Measurements from ENCODE around the gene MGAT5.
A peak's percentile ranks its signal among the peaks of the same experiment; 100 is the strongest.

Gene MGAT5

DNA sequence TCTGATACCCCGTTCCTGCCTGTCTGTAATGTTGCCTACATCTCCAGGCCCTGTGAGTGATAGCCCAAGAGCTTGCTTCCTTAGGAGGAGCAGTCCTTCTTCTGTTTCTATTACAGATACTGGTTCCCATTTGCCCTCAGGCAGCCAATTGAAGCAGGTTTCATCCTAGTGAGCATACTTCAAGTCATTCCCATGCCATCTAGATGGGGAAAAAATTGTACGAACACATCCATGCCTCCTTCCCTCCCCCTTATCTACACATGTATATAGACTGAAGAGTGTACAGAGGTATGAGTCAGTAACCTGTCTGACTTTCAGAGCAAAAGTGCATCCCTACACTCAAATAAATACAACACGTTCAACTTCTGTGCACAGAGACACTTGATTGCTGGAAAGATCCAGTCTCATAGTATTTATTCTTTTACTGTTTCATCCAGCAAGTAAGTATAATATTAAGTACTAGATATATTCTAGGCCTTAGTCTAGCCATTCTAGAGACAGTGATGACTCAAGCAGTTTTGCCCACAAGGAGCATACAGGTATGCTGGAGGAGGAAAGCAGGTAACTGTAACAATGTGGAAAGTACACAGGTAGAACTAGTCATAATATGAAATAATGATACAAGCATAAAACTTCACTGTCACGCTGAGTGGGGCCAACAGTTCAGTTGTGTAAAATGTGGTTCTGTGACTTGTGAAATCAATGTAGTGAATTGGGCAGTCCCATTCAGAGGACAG lies 153.4 kb downstream of the MGAT5 start:
- no peak for DNase-seq

DNA sequence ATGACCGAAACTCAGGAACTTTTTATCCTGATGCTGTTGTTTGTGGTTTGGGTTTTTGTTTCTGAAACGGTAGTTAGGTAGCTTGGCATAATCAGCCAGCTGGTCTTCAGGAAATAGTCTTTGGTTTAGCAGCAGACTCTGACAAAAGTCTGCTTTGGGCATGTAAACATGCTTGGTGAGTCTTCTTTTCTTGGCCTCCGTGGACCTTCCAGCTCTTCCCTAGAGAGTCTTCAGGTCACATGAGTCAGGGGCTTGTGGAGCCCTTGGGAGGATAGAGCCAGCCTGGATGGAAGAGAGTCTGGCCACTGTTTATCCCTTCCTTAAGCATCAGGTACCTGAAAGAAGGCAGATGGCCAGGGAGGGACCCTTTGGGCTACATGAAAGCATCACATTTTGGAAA lies 154.5 kb downstream of the MGAT5 start:
- DNase-seq: no peak

DNA sequence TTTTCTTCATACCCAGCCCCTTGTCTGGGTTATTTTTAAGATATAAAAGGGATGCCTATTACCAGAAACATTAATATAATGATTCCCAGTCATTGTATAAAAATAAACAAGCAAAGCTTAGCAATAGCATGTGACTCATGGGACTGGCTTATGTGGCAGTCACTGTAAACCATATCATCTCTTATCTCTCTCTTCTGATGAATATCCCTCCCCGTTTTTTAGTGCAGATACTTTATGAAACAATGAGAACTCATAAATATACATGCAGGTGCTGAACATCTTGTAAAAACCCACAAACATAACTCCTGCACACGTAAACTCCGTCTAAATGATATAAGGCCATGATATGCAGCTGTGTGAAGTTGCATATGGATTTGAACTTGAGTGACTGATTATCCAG lies 154.9 kb downstream of the MGAT5 start:
- no peak for DNase-seq

DNA sequence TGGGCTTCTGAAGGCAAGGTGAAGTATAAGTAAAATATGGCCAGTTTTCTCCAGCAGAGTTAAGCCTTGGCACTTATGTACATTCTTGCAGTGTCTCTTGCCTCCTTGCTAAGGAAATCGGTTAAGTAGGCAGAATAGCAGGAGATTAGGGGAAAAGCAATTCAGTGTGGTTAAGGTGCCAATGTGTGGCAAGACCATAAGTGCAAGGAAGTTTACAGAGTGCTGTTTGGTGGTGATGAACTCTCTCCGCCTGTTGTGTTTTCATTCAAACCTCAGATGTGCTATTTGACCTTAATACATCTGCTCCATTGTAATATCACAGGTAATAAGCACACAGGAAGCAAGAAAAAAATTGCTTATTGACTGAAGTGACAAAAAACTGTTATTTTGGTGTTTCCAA lies 156.1 kb downstream of the MGAT5 start:
- no peak for DNase-seq

DNA sequence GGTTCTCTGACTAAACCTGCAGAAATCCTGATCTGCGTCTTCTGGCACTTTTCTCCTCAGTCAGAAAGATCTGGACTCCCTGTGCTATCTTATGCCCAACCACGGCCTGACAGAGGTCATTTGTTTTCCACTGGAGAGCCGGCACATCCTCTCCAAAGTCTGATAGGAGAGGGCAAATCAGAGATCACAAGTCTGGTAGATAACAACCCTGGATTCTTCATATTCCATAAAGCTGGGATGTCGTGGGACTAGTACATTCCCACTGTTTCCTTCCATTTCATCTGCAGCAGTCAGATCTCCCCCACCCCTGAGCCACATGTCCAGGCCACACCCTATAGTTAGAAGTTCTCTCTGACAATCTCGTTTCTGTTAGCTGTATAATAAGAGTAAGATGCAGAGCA lies 157.0 kb downstream of the MGAT5 start:
- DNase-seq: no peak

DNA sequence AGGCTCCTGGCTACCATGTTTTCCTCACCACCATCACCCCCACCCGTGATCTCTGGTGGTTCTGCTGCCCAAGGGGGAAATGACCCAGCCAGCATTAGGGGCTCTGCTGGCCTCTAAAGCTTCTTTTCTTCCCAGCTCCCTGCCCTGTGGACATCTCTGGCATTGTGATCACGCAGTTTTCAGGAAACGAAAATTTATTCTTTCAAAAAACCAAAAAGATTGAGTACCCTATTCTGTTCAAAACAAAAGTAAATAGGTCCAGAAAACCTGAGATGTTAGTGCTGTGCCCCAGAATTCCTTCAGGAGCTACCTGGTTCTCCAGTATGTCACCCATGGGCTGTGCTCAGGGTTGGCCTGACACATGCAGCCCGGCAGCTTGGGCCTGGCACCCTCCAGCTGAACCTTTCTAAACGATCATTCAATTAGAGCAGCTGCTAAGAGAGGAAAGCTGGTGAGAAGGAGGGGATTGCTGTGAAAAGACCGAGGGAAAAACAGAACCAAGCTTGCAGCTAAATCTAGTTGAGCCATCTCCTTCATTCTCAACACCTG lies 157.5 kb downstream of the MGAT5 start:
- DNase-seq: no peak

DNA sequence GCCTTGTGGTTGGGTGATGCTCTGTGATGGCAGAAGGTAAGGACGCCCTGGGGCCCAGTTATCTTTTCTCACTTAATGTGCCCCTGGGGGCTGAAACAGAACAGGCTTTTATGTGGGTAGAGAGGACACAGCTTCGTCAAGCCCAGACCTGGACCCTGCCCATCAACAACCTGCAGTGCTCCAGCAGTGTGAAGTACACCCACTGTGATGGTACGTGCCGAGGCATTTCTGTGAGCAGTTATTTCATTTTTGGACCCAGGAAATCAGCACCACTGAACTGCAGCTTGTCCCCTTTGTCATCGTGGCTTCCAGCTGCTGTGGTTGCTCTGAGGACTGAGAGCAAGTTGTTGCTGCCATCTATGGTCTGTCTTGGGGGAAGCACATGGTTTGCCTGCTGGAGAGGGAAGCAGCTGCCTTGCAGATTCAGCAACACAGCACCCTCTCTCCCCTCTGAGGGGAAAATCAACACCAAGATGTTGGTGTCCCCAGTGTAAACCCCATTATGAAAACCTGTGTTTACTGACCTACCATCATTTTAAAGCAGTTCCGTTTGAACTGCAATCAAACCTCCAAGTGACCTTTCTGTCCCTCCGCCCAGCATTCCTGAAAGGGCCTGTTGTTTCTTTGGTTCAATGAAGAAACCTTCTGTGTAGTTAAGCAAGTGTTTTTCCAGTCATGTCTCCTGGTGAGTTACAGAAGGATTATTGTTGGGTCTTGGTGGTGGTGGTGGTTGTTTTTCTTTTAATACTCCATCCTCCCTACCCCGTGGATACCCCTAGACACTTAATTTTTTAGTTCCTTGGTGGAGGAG lies 158.2 kb downstream of the MGAT5 start:
- DNase-seq: peak; percentile 61

DNA sequence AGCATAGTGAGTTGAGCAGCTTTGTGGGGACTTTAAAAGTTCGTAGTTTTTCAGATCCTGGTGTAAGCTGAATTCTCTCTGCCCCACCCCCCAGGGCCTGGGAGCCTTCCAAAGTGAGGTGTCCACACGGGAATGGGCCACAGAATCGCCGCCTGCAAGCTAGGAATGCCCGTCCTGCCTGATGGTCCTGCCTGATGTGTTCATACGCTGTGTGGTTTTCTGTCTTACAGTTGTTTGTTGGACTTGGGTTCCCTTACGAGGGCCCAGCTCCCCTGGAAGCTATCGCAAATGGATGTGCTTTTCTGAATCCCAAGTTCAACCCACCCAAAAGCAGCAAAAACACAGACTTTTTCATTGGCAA lies 158.7 kb downstream of the MGAT5 start:
- DNase-seq: no peak

DNA sequence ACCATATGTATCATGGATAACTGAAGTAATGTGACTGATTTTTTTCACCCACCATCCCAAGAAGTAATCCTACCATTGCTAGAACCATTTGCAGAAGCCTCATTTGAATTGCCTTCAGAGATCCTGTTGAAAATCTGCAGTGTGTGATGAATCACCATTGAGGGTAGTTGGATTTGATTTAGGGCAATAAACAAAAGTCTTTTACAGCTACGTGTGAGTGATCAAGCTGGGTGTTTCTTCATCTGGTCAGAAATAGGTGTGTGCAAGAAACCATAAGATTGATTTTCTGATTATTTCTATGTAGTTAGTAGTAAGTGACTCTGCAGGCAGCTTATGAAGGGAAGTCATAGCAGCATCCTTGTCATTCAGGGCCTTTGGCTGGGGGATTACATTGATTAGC lies 159.6 kb downstream of the MGAT5 start:
- DNase-seq: no peak

DNA sequence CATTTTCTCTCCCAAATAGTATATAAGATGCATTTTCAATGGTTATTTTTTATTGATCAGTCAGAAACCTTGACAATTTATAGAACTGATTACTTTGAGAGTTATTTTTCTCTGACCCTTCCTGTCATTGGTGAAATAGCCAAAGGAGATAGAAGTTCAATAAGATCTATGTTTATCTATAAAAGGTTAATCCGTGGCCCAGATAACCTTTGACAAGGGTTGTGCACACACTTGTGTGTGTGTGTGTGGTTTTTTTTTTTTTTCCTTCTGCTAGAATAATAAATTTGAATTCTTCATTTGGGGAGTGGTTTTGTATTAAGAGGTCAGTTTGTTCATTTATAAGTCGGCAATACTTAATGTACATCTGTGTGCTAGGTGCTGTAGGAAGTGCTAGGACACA lies 160.0 kb downstream of the MGAT5 start:
- no peak for DNase-seq

DNA sequence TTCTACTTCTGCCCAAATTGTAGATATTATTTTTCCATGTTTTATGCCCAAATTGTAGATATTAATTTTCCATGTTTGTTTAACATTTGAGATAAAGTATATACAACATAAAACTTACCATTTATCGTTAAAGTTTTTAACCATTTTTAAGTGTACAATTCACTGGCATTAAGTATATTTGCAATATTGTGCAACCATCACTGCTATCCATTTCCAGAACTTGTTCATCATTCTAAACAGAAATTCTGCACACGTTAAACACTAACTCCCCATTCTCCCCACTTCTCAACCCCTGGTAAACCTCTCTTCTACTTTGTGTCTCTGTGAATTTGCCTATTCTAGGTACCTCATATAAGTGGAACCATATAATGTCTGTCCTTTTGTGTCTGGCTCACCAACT lies 162.1 kb downstream of the MGAT5 start:
- no peak for DNase-seq

DNA sequence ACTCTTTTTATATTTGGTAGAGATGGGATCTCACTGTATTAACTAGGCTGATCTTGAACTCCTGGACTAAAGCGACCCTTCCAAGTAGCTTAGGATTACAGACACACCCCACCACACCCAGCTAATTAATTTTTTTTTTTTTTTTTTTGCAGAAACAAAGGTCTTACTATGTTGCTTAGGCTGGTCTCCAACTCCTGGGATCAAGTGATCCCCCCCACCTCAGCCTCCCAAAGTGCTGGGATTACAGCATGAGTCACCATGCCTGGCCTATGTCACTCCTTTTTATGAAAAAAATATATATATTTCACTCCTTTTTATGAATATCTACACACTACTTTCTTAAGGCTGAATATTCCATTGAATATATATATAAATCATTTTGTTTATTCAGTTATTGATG lies 162.8 kb downstream of the MGAT5 start:
- no peak for DNase-seq

DNA sequence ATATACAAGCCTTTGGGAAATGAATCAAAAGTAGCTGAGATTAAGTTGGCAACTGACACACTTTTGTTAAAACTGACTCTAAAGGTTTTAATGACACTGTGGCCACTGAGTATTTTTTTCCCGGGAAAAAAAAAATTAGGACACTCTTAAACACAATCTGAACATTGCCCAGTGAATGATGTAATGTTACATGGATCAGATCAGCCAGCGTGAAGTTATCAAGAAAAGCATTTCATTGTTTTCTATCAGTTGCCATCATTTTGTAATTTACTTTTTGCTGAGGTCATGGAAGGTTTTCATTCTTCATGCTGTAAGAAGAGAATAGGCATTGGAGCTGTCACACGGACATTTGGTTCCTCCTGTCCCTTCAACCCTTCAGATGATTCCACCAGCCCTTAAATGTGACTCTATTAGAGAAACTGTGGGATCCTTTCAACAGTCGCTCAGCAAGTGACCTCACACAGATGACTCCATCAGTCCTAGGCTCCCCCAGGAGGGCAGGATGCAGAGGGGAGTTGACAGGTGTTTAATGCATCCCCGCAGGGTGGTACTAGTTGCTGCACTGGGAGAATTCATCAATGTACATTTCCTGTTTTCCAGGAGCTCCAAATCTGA lies 164.2 kb downstream of the MGAT5 start:
- no peak for DNase-seq

DNA sequence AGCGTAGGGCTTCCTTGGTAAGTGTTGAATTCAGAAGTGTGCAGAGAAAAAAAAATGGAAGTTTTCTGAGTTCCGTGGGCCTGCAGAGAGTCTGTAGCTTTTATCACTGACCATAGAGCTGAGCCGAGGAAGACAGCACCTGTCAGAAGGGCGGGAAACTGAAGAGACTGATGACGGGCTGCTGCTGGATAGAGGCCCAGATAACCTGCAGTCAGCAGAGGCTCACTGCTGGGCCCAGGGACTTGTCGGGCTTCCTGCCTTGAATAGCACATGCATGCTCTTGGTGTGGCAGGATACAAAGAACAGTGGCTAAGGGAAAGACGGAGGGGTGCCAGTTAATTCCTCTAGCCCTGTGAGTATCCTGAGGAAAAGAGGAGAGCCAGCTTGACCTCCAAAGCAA lies 166.4 kb downstream of the MGAT5 start:
- DNase-seq: no peak

DNA sequence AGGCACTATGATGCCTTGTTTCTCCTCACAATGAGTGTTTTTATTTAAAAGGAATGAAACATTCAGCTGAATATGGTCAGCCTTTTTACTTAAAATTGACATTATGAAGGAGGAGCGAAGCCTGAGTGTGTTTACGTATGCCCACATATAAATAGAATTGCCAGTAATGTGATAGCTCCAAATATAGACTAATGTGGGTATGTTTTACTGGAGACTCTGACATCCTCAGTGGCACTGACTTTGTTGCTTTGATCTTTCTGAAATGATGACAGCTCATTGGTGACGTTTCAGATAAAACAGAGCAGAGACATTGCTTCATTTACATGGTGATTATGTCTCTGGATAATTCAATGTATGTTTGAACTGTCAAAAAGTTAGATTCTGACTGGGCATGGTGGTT lies 167.0 kb downstream of the MGAT5 start:
- DNase-seq: no peak

DNA sequence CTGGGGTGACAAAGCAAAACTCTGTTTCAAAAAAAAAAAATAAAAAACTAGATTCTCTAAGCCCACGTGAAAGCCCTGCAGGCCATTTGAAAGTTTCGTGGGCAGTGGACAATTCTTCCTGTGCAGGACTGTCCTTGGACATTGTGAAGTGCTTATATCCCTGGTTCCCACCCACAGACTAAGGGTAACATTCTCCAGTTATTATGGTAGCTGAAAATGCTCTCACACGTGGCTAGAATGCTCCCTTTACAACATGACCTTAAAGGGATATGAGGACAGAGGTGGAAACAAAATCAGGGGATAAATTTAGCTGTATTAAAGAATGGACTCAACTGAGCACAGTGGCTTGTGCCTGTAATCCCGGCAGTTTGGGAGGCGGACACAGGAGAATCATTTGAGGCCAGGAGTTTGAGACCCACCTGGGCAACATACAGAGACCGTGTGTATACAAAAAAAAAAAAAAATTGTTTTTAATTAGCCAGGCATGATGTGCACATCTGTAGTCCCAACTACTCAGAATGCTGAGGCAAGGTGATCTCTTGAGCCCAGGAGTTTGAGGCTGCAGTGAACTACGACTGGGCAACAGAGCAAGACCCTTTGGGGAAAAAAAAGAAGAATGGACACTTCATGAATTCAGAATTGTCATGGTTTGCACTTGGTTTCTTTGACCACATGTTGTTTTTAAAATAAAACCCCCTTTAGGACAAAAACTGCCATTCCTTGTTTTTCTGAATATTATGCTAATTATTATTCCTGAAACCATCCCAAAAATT lies 167.9 kb downstream of the MGAT5 start:
- no peak for DNase-seq

DNA sequence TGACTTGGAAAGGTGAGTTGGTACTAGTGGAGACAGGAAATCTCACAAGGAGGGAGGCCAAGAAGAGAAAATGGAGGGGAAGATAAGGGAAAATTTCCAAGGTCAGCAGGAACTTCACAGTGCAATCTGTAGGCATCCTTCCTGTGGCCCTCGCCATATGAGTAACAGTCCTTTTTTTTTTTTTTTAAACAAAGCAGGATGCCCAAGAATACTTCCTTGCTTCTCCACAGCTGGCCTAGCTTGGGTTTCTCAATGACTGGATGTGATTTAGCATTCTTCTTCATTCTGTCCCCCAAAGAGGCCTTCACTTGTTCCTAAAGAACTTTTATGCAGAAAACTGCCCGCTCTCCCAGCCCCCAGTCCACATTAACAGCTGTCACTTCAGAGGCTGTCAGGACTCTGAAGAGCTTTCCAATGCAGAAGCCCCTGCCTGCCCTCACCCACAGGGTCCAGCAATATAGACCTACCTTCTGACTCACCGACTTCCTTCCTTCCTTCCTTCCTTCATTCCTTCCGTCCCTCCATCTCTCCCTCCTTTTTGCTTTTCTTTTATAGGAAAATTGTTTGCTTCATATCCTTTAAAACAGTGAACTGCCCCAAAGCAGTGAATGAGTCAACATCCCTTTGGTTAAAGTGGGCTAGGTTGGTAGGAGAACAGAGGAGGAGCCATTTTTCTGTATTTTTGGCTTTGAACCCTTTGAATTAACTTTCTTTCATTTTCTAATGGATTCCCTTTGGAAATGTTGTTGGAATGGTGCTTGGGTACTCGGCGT lies 172.0 kb downstream of the MGAT5 start:
- DNase-seq: no peak

DNA sequence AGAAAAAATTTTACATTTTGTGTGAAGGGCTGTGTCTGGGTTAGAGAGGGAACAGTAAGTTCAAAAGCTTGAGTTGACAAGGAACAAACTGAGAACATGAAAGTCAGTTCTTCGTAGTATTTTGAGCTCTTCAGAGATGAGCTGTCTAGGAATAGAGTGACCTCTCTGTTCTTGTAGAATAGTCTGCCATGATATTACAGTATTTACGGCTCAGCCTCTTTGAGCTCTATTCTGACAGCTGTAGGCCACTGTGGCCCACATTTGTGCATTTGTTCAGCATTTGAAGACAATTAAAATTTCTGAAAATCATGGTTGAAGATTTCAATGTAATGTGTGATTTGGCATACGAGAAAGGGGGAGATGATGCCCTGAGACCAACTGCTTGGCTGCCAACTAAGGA lies 172.8 kb downstream of the MGAT5 start:
- DNase-seq: no peak

DNA sequence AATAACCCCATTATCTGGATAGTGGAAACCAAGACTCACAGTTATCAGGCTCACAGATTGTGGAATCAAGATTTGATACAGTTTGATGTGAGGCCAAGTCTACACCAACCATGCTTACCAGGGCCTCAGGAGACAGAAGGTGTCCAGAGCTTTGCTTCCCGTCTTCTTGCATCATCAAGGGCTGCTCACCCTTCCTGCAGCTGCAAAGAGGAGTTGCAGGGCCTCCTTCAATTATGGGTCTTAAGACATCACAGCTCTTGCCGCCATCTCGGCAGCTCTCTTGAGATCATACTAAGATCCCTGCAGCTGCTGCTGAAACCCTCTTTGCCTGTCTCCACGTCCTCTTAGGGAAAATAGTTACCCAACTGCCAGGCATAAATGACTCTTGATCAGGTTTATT lies 176.0 kb downstream of the MGAT5 start:
- DNase-seq: no peak

DNA sequence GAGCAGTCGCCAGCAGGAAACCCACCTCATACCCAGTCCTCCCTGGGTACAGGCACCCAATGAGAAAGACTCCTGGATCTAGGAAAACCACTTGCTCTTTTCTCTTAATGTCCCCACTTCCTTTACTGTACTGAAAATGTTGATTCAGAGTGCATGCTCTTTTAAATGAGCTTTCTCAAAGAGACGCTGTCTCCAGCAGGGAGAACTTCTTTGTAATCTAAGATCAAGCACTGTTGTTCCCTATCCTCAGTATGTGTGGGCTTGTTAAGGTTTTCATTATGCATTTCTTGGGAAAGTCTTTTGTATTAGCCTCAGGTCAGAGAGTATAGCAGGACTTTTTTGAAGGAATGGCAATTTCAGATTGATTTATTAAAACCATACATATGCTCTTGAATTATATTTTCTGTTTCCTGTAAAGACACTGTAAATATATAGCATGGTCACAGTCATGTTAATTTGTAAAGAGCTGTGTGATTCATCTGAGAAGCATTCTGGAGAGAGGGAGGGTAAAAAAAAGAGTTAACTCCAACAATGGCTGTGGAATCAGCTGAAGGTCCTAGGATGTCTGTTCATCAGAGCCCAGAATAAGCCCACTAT lies 178.1 kb downstream of the MGAT5 start:
- no peak for DNase-seq

DNA sequence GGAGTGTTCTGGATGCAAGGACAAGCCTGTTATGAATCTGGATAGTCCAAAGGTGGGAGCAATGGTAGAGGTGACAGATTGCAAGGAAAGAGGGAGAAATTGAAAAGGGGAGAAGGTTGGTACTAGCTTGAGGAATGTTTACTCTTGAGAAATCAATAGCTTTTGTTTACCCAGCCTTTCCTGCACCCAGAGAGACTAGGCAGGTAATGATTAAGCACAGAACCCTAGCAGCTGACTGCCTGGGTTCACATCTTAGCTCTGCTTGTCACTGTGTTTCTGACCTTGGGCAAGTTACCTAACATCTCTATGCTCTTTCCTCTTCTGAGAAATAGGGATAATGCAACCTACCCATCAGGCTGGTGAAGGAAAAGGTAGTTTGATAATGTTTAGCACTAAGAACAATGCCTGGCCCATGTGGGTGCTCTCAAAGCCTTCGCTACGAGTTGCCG lies 178.6 kb downstream of the MGAT5 start:
- no peak for DNase-seq

DNA sequence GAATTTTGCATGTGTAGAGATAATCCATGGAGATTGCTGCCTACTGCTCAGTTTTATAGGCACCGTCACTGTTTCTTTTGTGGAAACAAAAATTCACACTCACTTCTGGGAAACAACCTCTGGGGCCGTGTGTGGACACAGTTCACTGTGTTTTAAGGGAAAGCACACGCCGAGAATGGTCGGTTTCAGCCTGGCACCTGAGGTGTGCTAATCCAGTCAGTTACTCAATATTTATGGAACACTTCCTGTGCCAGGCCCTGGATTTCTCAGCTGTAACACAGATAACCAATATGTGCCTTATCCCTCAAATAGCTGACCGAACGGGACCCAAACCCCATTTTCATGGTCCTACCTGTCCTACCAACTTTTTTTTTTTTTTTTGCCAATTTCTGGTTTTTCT lies 179.6 kb downstream of the MGAT5 start:
- no peak for DNase-seq

Data from activated naive CD4-positive, alpha-beta T cell treated with anti-CD3 and anti-CD28 coated beads, Interleukin-2, amount 50 U/mL, for 16 hours (primary cell).